GM23248 (cell line): ENCODE data around the gene SPCS1. TPM values are rescaled to one million over a fixed set of nuclear protein-coding genes. Genes with fewer than 3 reads are reported as not detected.

ENCODE experiments used
- DNase-seq: peaks from one replicate; pipeline ENCODE4 v3.0.0-alpha.2; 2015
- H2AFZ ChIP-seq: fragments of 200-600 bp; sonication (generic); 2 replicates; pipeline ENCODE4 v1.6.1; 2016; ENCODE audit warnings: antibody characterized with exemption
- H3F3A ChIP-seq: fragments of 200-600 bp; sonication (generic); 2 replicates; pipeline ENCODE4 v1.6.1; 2016; ENCODE audit warnings: mild to moderate bottlenecking, antibody characterized with exemption, mixed run types; ENCODE audit not compliant: insufficient read depth
- H3K27ac ChIP-seq: fragments of 200-600 bp; sonication (generic); 2 replicates; pipeline ENCODE4 v1.5.1; 2016; ENCODE audit warnings: mild to moderate bottlenecking
- H3K27me3 ChIP-seq: fragments of 200-600 bp; sonication (generic); replicated peaks from 2 replicates; pipeline ENCODE4 v1.6.1; 2016; ENCODE audit warnings: mild to moderate bottlenecking; ENCODE audit not compliant: insufficient read depth
- H3K36me3 ChIP-seq: fragments of 200-600 bp; sonication (generic); 2 replicates; pipeline ENCODE4 v1.6.1; 2016; ENCODE audit warnings: low read depth, mild to moderate bottlenecking
- H3K4me1 ChIP-seq: fragments of 200-600 bp; sonication (generic); 2 replicates; pipeline ENCODE4 v1.6.1; 2016; ENCODE audit warnings: mild to moderate bottlenecking; ENCODE audit not compliant: insufficient read depth
- H3K4me2 ChIP-seq: fragments of 200-600 bp; sonication (generic); one replicate; pipeline ENCODE4 v1.6.1; 2016; ENCODE audit warnings: mild to moderate bottlenecking; ENCODE audit not compliant: unreplicated experiment
- H3K4me3 ChIP-seq: fragments of 200-600 bp; sonication (generic); 2 replicates; pipeline ENCODE4 v1.5.1; 2016; ENCODE audit warnings: mild to moderate bottlenecking
- H3K79me2 ChIP-seq: fragments of 200-600 bp; sonication (generic); 2 replicates; pipeline ENCODE4 v1.6.1; 2016; ENCODE audit warnings: mild to moderate bottlenecking; ENCODE audit not compliant: insufficient read depth
- H3K9ac ChIP-seq: fragments of 200-600 bp; sonication (generic); 2 replicates; pipeline ENCODE4 v1.6.1; 2016; ENCODE audit warnings: mild to moderate bottlenecking
- H3K9me2 ChIP-seq: fragments of 200-600 bp; sonication (generic); 2 replicates; pipeline ENCODE4 v1.6.1; 2016; ENCODE audit warnings: mixed run types, mild to moderate bottlenecking, moderate library complexity; ENCODE audit not compliant: insufficient read depth
- H3K9me3 ChIP-seq: fragments of 200-600 bp; sonication (generic); one replicate; pipeline ENCODE4 v1.6.1; 2017; ENCODE audit warnings: low read depth
- H4K20me1 ChIP-seq: fragments of 200-600 bp; sonication (generic); 2 replicates; pipeline ENCODE4 v1.6.0; 2016; ENCODE audit not compliant: insufficient read depth
- EZH2 ChIP-seq: fragments of 200-600 bp; sonication (generic); IDR thresholded peaks from 2 replicates; pipeline ENCODE4 v1.6.1; 2018; ENCODE audit warnings: antibody characterized with exemption, mild to moderate bottlenecking; ENCODE audit not compliant: insufficient read depth, poor library complexity, severe bottlenecking
- EZH2phosphoT487 ChIP-seq: fragments of 200-600 bp; sonication (generic); IDR thresholded peaks from 2 replicates; pipeline ENCODE4 v1.6.1; 2018; ENCODE audit warnings: antibody characterized with exemption, moderate library complexity, mild to moderate bottlenecking, low read depth; ENCODE audit not compliant: insufficient read depth
- WGBS, 2 experiments: methylation state at CpG; one replicate each; pipeline ENCODE4 v1.1.6; 2015 to 2017; ENCODE audit warnings: low lambda C conversion rate in 2 of 2, low coverage in 1 of 2; ENCODE audit errors: missing lambda C conversion rate in 2 of 2; 5-methylcytosine and 5-hydroxymethylcytosine counted together
- in situ Hi-C: fragments of 300-500 bp; cut with MboI; formaldehyde crosslinking; loops from 2 replicates; pipeline ENCODE4 v1.15.0; 2020
- polyA plus RNA-seq: library from polyadenylated mRNA; unstranded; fragments of >200 nt; fragmentation: Nextera tagmentation; extraction: Ambion mirVana; gene quantifications from 2 replicates; pipeline ENCODE4 v1.2.1, GENCODE V29; 2016
- total RNA-seq: library from RNA; depleted of rRNA; stranded (reverse); fragments of >200 nt; shearing (Covaris generic); gene quantifications from 2 replicates; pipeline ENCODE4 v1.2.3, GENCODE V29; 2014

Gene SPCS1
- total and polyA plus RNA-seq, 2 experiments from 2014 or later = 184 to 366 TPM

DNA sequence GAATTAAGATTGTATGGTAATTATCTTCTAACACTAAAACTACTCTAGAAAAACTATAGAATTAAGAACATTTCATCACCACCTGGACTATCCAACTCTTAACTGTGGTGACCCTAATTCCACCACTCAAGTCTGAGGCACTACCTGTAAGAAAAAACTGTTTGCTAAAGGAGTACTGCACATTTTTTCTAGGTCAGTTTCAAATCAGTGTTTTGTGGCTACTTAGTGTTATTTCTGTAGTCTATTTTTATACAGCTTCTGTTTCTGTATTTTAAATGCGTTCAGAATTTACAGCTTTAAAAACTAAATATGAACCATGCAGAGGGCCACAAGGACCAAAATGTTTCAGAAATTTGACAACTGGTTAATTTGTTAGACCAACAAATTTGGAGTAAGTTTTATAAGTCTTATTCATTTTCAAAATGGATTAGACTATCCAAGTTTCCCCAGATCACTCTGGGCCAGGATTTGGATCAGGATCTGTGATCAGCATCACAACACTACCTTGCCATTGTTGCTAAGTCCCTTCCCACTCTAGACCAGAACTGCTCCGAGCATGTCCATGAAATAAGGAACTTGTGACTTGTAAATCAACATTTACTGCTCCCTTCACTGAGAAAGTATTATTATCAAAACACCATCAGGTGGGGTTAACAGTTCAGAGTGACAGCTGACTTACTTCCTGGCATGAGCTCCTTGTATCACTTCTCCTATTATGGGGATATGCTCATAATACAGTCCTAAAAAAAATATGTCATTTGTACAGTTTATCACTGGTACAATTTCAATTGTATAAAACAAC lies 8.9 kb upstream of the SPCS1 start:
- Histone ChIP-seq H3K27me3 (no peaks in the 10 kb centered on the region), H3K9me3 (no peaks in the 10 kb centered on the region), H3K4me2 (no peak overlapping the region), H3K9me2 (no peaks in the 10 kb centered on the region), H3K79me2 (peaks cover 79% of the 10 kb centered on the region), H2AFZ (no peak overlapping the region), H3K4me1 (peaks cover 19% of the 10 kb centered on the region), H3K9ac (no peak overlapping the region), H3K27ac (peak overlapping the region; percentile 41), H3K36me3 (peaks cover 71% of the 10 kb centered on the region), H3F3A (peaks cover 80% of the 10 kb centered on the region), H3K4me3 (no peak overlapping the region), H4K20me1 (no peaks in the 10 kb centered on the region)
- TF ChIP-seq EZH2 = no peak
- TF ChIP-seq EZH2phosphoT487 = no peak
- 55 to 56% methylated on average over 2 of the region's 2 CpGs for WGBS, 2 experiments
- DNase-seq = no peak
- in situ Hi-C loops = no loop called here

DNA sequence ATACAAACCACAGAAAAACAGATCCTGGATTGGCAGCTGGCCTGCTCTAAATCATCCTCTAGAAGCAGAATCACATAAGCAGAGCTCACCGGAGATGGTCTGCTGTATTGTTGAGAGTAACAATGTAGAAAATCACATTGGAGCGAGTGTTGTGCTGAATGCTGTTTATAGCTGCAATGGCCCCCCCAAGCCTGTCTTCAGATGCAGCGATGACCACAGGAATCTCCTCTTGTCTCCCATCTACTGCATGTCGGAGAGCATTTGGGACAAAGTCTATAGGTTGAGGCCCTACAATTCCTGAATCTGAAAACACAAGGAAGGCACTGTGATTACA lies 8.3 kb upstream of the SPCS1 start:
- Histone ChIP-seq H3F3A (peaks cover 74% of the 10 kb centered on the region), H3K9ac (no peak overlapping the region), H3K9me3 (no peaks in the 10 kb centered on the region), H4K20me1 (no peaks in the 10 kb centered on the region), H3K36me3 (peaks cover 65% of the 10 kb centered on the region), H3K79me2 (peaks cover 79% of the 10 kb centered on the region), H3K27ac (peak overlapping the region; percentile 41), H2AFZ (no peak overlapping the region), H3K4me3 (no peak overlapping the region), H3K4me2 (no peak overlapping the region), H3K4me1 (peaks cover 17% of the 10 kb centered on the region), H3K9me2 (no peaks in the 10 kb centered on the region), H3K27me3 (no peaks in the 10 kb centered on the region)
- DNase-seq = no peak
- in situ Hi-C loops = no loop called here
- TF ChIP-seq EZH2 (no peak), EZH2phosphoT487 (no peak)
- WGBS, 2 experiments = 97 to 99% methylated on average over 4 of the region's 4 CpGs

DNA sequence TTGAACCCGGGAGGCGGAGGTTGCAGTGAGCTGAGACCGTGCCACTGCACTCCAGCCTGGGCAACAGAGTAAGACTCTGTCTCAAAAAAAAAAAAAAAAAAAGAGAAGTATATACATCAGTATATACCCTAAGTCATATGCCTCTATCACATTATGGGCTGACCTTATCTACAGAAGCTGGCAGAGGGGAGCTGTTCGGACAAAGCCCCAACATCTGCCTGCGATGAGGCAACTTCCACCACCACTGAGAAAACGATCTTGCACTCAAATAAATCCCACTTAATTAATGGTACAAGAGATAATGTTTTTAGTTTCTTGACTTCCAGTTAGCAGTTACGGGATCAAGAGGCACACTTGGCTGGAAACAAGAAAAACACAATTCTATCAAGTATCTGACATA lies 2.6 kb upstream of the SPCS1 start:
- Histone ChIP-seq H3K4me1 (peaks cover 21% of the 10 kb centered on the region), H3K27ac (peak overlapping the region; percentile 94), H3F3A (peaks cover 41% of the 10 kb centered on the region), H3K27me3 (no peaks in the 10 kb centered on the region), H3K79me2 (peaks cover 95% of the 10 kb centered on the region), H3K9me3 (no peaks in the 10 kb centered on the region), H3K36me3 (peaks cover 22% of the 10 kb centered on the region), H2AFZ (peak overlapping the region; percentile 85; the same call in 1 of the 2 replicates), H3K9me2 (no peaks in the 10 kb centered on the region), H3K4me3 (peak overlapping the region; percentile 99), H3K9ac (peak overlapping the region; percentile 99), H3K4me2 (peak overlapping the region; percentile 95), H4K20me1 (no peaks in the 10 kb centered on the region)
- no peak for DNase-seq
- in situ Hi-C loops = no loop called here
- TF ChIP-seq EZH2phosphoT487 = no peak
- TF ChIP-seq EZH2 = no peak
- WGBS, 2 experiments = 77 to 78% methylated on average over 7 of the region's 7 CpGs

DNA sequence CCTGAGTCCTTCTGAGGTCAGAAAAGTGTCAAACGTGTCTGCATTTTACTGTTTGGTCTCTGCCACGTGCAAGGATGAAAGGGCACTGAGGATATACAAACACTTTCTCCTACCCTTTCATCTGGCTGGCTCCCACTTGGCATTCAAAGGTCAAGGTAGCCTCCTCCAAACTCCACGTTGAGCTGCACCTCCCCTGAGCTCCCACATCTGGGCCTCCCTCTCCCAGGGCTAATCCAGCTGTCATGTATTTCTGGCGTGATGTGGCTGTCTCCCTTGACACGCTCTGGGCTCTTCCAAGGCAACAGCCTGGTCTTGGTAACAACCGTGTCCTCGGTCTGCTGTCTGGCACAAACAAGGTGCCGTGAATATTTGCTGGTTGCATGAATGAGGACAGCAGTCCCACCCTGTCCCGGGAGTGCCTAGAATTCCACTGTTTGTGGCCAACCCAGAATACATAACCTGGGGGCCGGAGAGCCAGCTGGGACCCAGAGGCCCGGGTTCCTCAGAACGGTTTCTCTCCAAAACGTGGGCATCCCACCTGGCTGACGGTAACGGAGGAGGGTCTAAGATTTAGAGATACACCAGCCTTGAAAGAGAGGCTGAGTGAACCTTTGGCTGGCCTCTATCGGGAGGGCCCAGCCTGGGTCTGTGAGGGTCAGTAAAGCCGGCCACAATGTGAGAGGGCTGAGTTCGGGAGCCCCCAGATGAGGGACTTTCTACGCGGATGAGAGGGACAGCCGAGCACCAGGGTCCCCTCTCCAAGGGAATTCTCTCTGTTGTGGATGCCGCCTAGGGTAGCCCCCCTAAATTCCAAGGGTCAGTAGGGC lies 1.1 kb upstream of the SPCS1 start:
- Histone ChIP-seq H3K4me2 (peak overlapping the region; percentile 95), H3K9me3 (no peaks in the 10 kb centered on the region), H3K27ac (peak overlapping the region; percentile 94), H3K9me2 (no peaks in the 10 kb centered on the region), H2AFZ (peak overlapping the region; percentile 85), H3K4me3 (peak overlapping the region; percentile 99), H4K20me1 (no peaks in the 10 kb centered on the region), H3F3A (peaks cover 39% of the 10 kb centered on the region), H3K36me3 (peaks cover 15% of the 10 kb centered on the region), H3K79me2 (peaks cover 88% of the 10 kb centered on the region), H3K4me1 (peaks cover 20% of the 10 kb centered on the region), H3K9ac (peak overlapping the region; percentile 99), H3K27me3 (no peaks in the 10 kb centered on the region)
- WGBS, 2 experiments = 1 to 2% methylated on average over 22 of the region's 22 CpGs
- in situ Hi-C loops = no loop called here
- DNase-seq = peak; percentile 73
- no peak for TF ChIP-seq EZH2
- no peak for TF ChIP-seq EZH2phosphoT487
